Suprapubic skin (tissue), 4 donors: ENCODE data around the gene ARHGEF11.
"Not testable (repeated sequence)": the region's sequence is repeated elsewhere in the genome, so short reads cannot be mapped to it uniquely, and the experiment has no call there.

ENCODE experiments used
- CTCF ChIP-seq, 2 donors: fragments of 200-600 bp in 1 of 2; fragments of 450-650 bp in 1 of 2; sonication (generic) in 1 of 2; IDR thresholded peaks; one replicate each; pipeline ENCODE4 v1.5.1; 2016 to 2019; ENCODE audit warnings: antibody characterized with exemption in 2 of 2, mild to moderate bottlenecking in 1 of 2, moderate library complexity in 1 of 2
- EP300 ChIP-seq: sonication (generic); formaldehyde crosslinking; IDR thresholded peaks from one replicate; pipeline ENCODE4 v1.6.1; 2017; ENCODE audit warnings: antibody characterized with exemption
- POLR2A ChIP-seq, 2 donors: fragments of 450-650 bp; IDR thresholded peaks; one replicate each; pipeline ENCODE4 v1.6.1; 2017; ENCODE audit warnings: antibody characterized with exemption in 2 of 2, mild to moderate bottlenecking in 2 of 2, moderate library complexity in 2 of 2
- POLR2AphosphoS5 ChIP-seq, 3 donors: sonication (generic); formaldehyde crosslinking; IDR thresholded peaks; one replicate each; pipeline ENCODE4 v1.6.1; 2017; ENCODE audit warnings: antibody characterized with exemption in 3 of 3

GRCh38 chr1:157055729-157056128, 10.2 kb upstream of the ARHGEF11 start:
- TF ChIP-seq EP300; CTCF (IDR thresholded peaks at IDR 0.05); POLR2A (IDR thresholded peaks at IDR 0.05); POLR2AphosphoS5 (IDR thresholded peaks at IDR 0.05): not testable (repeated sequence)
